ENCODE measurements around the gene GPRASP1. TPM values are rescaled to one million over a fixed set of nuclear protein-coding genes. Genes with fewer than 3 reads are reported as not detected.
A peak's percentile ranks its signal among the peaks of the same experiment; 100 is the strongest.

Gene GPRASP1
- total and polyA plus RNA-seq, 4 donors: 0.74 to 18.1 (median 2.8) TPM

GRCh38 chrX:102637561-102637960 lies 13.7 kb upstream of the GPRASP1 start:
- peaks cover 0 to 3% (median 0%) of the 10 kb centered on the region in 4 donors for H3K36me3 ChIP-seq (ENCODE audit: control insufficient read depth in 4 of 4, insufficient read depth in 4 of 4, low read length in 4 of 4)
- WGBS, 2 donors: 70 to 83% methylated on average over 1 of the region's 1 CpG
- H3K27me3 ChIP-seq (ENCODE audit: control insufficient read depth in 3 of 3, insufficient read depth in 3 of 3, low read length in 2 of 3): no peaks in the 10 kb centered on the region

DNA sequence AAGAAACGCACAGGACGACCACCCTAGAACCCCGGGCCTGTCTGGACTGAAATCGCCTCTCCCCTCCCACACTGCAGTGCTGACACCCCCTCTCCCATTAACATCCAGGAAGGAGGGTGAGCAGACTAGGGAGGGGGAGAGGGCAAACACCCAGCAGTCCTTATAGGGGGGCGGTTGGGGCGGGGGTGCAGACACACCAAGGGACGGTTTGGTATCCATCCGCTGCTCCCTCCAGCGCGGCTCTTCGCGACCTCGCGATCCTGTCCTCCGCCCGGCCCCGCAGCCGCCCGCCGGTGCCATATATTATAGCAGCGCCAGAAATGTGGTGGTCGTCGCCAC lies 411 bp upstream of the GPRASP1 start:
- no peaks in the 10 kb centered on the region for H3K4me1 ChIP-seq (ENCODE audit: control insufficient read depth in 5 of 5, insufficient read depth in 5 of 5, low read length in 5 of 5)
- no peaks in the 10 kb centered on the region for H3K36me3 ChIP-seq (ENCODE audit: control insufficient read depth in 4 of 4, insufficient read depth in 4 of 4, low read length in 4 of 4)
- DNase-seq: no peak
- H3K27ac ChIP-seq (ENCODE audit: low read depth in 1 of 2, low read length in 1 of 2): no peak overlapping the region
- H3K9ac ChIP-seq (ENCODE audit: insufficient read depth in 1 of 2, low read length in 2 of 2): no peak overlapping the region
- ATAC-seq (ENCODE audit: insufficient read depth, low FRiP score): peak; percentile 9
- peaks cover 0 to 3% (median 0%) of the 10 kb centered on the region in 4 donors for H3K9me3 ChIP-seq (ENCODE audit: control insufficient read depth in 4 of 4, insufficient read depth in 3 of 4, low read length in 3 of 4)
- WGBS, 2 donors: 0 to 29% methylated on average over 3 to 23 of the region's 23 CpGs
- H3K4me3 ChIP-seq: peak overlapping the region; percentile 40
- H3K27me3 ChIP-seq (ENCODE audit: control insufficient read depth in 3 of 3, insufficient read depth in 3 of 3, low read length in 2 of 3): no peaks in the 10 kb centered on the region
- TF ChIP-seq, protein P1, sequence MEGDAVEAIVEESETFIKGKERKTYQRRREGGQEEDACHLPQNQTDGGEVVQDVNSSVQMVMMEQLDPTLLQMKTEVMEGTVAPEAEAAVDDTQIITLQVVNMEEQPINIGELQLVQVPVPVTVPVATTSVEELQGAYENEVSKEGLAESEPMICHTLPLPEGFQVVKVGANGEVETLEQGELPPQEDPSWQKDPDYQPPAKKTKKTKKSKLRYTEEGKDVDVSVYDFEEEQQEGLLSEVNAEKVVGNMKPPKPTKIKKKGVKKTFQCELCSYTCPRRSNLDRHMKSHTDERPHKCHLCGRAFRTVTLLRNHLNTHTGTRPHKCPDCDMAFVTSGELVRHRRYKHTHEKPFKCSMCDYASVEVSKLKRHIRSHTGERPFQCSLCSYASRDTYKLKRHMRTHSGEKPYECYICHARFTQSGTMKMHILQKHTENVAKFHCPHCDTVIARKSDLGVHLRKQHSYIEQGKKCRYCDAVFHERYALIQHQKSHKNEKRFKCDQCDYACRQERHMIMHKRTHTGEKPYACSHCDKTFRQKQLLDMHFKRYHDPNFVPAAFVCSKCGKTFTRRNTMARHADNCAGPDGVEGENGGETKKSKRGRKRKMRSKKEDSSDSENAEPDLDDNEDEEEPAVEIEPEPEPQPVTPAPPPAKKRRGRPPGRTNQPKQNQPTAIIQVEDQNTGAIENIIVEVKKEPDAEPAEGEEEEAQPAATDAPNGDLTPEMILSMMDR (IDR thresholded peaks at IDR 0.05; ENCODE audit: control extremely low read depth, extremely low read depth): no peak

More at GRCh38 chrX:102637561-102637960, 13.7 kb upstream of the GPRASP1 start:
- ATAC-seq (ENCODE audit: insufficient read depth, low FRiP score) (no peak), DNase-seq (no peak)
- H3K9ac ChIP-seq (ENCODE audit: insufficient read depth in 1 of 2, low read length in 2 of 2): no peak overlapping the region
- TF ChIP-seq, protein P1 (IDR thresholded peaks at IDR 0.05; ENCODE audit: control extremely low read depth, extremely low read depth): no peak
- H3K9me3 ChIP-seq (ENCODE audit: control insufficient read depth in 4 of 4, insufficient read depth in 3 of 4, low read length in 3 of 4): peaks cover 0 to 2% (median 0%) of the 10 kb centered on the region in 4 donors
- no peak overlapping the region for H3K27ac ChIP-seq (ENCODE audit: low read depth in 1 of 2, low read length in 1 of 2)
- H3K4me3 ChIP-seq: no peak overlapping the region
- no peaks in the 10 kb centered on the region for H3K4me1 ChIP-seq (ENCODE audit: control insufficient read depth in 5 of 5, insufficient read depth in 5 of 5, low read length in 5 of 5)

DNA sequence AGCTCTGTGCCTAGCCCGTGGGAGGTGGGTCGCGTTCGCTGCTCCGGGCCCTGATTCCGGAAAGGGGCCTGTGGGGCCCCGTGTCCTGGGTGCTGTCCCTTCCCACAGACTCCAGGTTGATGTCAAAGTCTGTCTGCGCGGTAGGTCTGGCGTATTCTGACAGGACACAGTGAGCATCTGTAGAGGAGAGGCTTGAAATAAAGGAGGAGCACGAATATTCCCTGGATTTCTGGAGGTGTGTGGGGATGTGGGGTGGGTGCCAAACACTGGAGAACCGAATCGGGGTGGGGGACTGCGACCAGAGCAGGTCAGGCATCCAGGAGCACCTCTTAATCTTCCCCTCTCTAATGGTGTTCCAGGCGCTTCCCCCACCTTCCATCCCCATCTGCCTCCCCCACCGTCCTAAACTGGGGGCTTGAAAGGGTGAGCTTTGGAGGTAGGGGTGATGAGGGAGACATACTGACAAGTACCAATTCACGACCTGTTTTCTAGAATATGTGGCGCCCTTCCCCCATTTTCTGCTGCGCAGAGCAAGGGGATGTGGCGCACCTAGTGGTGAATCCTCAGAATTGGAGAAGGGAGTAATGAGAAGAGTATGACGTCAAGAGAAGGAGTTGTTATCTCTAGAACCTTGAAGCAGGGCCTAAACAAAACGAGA lies 877 bp downstream of the GPRASP1 start:
- Histone ChIP-seq H3K9ac (ENCODE audit: insufficient read depth in 1 of 2, low read length in 2 of 2) (peak overlapping the region; percentile 39 to 61), H3K4me3 (peak overlapping the region; percentile 40), H3K4me1 (ENCODE audit: control insufficient read depth in 5 of 5, insufficient read depth in 5 of 5, low read length in 5 of 5) (no peaks in the 10 kb centered on the region), H3K27ac (ENCODE audit: low read depth in 1 of 2, low read length in 1 of 2) (no peak overlapping the region), H3K27me3 (ENCODE audit: control insufficient read depth in 3 of 3, insufficient read depth in 3 of 3, low read length in 2 of 3) (no peaks in the 10 kb centered on the region), H3K36me3 (ENCODE audit: control insufficient read depth in 4 of 4, insufficient read depth in 4 of 4, low read length in 4 of 4) (no peaks in the 10 kb centered on the region), H3K9me3 (ENCODE audit: control insufficient read depth in 4 of 4, insufficient read depth in 3 of 4, low read length in 3 of 4) (no peaks in the 10 kb centered on the region)
- DNase-seq: peak; percentile 75 to 81 (median 78)
- ATAC-seq (ENCODE audit: insufficient read depth, low FRiP score): no peak
- WGBS, 2 donors: 20 to 38% methylated on average over 18 to 22 of the region's 22 CpGs
- TF ChIP-seq, protein P1 (IDR thresholded peaks at IDR 0.05; ENCODE audit: control extremely low read depth, extremely low read depth): no peak

DNA sequence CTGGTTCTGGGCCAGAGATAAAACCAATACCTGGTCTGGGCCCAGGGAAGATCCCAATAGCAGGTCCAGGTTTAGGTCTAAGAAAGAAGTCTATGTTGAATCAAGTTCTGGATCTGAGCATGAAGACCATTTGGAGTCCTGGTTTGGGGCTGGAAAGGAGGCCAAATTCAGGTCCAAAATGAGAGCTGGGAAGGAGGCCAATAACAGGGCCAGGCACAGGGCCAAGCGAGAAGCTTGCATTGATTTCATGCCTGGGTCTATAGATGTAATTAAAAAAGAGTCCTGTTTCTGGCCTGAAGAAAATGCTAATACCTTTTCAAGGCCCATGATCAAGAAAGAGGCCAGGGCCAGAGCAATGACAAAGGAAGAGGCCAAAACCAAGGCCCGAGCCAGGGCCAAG lies 3.4 kb downstream of the GPRASP1 start:
- no peak overlapping the region for H3K9ac ChIP-seq (ENCODE audit: insufficient read depth in 1 of 2, low read length in 2 of 2)
- DNase-seq: peak; percentile 37 to 59 (median 41)
- no peak overlapping the region for H3K4me3 ChIP-seq
- no peak for ATAC-seq (ENCODE audit: insufficient read depth, low FRiP score)
- 77 to 84% methylated on average over 2 of the region's 2 CpGs for WGBS, 2 donors
- peaks cover 0 to 2% (median 0%) of the 10 kb centered on the region in 3 donors for H3K27me3 ChIP-seq (ENCODE audit: control insufficient read depth in 3 of 3, insufficient read depth in 3 of 3, low read length in 2 of 3)
- no peaks in the 10 kb centered on the region for H3K4me1 ChIP-seq (ENCODE audit: control insufficient read depth in 5 of 5, insufficient read depth in 5 of 5, low read length in 5 of 5)
- H3K9me3 ChIP-seq (ENCODE audit: control insufficient read depth in 4 of 4, insufficient read depth in 3 of 4, low read length in 3 of 4): no peaks in the 10 kb centered on the region
- H3K27ac ChIP-seq (ENCODE audit: low read depth in 1 of 2, low read length in 1 of 2): no peak overlapping the region
- TF ChIP-seq, protein P1 (IDR thresholded peaks at IDR 0.05; ENCODE audit: control extremely low read depth, extremely low read depth): no peak
- H3K36me3 ChIP-seq (ENCODE audit: control insufficient read depth in 4 of 4, insufficient read depth in 4 of 4, low read length in 4 of 4): no peaks in the 10 kb centered on the region

Data from lung (tissue), 12 donors.